HG03460 (cell line): Measurements from ENCODE around the gene NDUFS7.

Experiments used
- ATAC-seq: cut with Tn5 transposase; IDR thresholded peaks from one replicate; pipeline ENCODE4 v1.9.1; 2021; ENCODE audit not compliant: unreplicated experiment

The NDUFS7 gene

GRCh38 chr19:1383312-1384084 is at the start of gene NDUFS7:
Gene NDUFS7, plus strand, starts transcription at chr19:1383907. Its CDS starts 20 bp downstream, at chr19:1383927.
- ATAC-seq = peak; percentile 72

- no peak for ATAC-seq
Observed at GRCh38 chr19:1336079-1336684, 47.5 kb upstream of the NDUFS7 start.

- no peak for ATAC-seq
Observed at GRCh38 chr19:1340681-1341469, 42.8 kb upstream of the NDUFS7 start.

GRCh38 chr19:1343041-1343440 is 40.7 kb upstream of the NDUFS7 start:
- ATAC-seq = no peak

DNA sequence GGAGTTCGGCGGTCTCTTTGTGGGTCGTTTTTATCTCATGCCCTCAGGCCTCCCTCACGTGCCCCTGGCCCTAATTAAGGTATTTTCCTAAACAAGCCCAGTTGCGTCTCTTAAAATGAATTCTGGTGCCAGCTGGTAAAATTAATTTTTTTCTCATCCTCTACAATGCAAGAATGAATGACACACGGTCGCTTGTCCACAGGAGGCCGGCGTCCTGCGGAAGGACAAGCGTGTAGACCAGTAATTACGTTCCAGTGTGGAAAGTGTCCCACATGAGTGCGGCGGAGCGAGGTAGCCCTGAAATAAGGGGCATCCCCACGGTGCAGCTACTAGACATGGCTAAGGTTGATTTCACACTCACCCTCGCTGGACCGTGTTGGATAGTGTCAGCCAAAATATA is 34.5 kb upstream of the NDUFS7 start:
- no peak for ATAC-seq

DNA sequence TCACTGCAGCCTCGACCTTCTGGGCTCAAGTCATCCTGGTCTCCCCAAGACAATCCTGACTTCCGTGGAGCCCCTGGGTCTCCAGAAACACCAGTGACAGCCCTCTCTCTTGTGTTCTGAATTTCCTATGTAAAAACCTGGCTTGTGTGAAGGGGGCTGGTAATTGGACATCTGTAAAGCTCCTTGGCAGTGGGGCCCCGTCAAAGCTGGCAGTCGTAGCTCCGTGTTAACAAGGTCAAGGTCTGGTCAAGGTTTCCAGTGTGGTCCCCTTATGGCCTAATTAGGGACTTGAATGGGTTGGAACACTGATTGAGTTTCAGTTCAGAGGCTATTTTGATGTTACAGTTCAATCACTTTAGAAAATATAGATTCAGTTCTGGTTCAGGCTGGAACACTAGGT is 32.8 kb upstream of the NDUFS7 start:
- ATAC-seq = no peak

DNA sequence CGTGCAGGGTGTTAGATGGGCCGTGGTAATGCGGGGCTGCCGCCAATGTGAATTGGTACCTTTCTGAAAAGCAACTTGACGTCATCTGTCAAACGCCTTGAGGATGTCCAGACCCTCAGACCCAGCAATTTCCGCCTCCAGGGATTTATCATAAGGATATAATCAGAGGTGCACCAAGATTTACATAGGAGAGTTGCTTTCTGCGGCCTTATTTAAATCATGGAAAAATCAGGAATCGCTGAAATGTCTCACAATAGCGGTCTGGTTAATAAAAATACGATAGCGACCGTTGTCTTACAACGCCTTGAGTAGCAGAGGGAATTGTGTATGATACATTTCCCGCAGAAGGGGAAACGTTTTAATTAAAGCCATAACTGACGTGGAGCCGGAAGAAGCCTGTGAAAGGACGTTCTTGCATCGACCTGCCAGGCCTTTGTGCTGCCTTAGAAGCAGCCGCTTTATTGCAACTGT is 32.3 kb upstream of the NDUFS7 start:
- no peak for ATAC-seq

DNA sequence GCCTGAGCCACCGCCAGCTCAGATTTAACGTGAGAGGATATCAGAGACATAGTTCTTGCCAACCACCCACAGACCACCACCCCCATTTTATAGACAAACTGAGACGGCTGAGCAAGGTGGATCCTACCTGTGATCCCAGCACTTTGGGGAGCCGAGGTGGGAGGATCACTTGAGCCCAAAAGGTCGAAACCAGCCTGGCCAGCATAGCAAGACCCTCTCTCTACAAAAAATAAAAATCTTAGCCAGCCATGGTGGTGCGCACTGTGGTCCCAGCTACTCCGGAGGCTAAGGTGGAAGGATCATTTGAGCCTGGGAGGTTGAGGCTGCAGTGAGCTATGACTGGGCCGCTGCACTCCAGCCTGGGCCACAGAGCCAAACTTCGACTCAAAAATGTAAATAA is 30.6 kb upstream of the NDUFS7 start:
- ATAC-seq = no peak

GRCh38 chr19:1354970-1355567 is 28.6 kb upstream of the NDUFS7 start:
- ATAC-seq = peak; percentile 3

- ATAC-seq = no peak
Observed at GRCh38 chr19:1355568-1356507, 27.9 kb upstream of the NDUFS7 start.

DNA sequence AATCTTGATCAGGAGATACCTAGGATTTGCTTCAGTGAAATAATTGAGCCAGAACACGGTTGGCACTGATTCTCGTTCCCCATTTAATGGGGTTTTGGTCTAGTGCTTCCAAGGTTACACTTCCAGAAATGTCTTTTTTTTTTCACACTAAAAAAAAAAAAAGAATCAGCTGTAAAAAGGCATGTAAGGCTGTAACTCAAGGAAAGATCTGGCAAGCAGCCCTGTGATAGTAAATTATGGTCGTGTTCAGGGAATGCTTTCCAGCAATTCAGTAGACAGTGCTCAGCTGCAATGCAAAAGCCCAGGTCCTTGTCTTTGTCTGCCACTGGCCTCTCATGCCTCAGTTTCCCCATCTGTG is 27.2 kb upstream of the NDUFS7 start:
- no peak for ATAC-seq

DNA sequence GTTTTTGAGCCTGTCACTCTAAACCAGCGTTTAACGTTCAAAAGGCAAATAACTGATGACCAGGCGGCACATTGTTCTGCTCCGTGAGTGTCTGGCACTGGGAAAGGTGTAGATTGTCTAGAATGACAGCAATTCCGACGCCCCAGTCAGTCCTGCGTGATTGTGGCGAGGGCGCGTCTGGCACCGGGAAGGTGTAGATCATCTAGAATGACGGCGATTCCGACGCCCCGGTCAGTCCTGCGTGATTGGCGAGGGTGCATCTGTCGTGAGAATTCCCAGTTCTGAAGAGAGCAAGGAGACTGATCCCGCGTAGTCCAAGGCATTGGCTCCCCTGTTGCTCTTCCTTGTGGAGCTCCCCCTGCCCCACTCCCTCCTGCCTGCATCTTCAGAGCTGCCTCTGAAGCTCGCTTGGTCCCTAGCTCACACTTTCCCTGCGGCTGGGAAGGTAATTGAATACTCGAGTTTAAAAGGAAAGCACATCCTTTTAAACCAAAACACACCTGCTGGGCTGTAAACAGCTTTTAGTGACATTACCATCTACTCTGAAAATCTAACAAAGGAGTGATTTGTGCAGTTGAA is 26.1 kb upstream of the NDUFS7 start:
- no peak for ATAC-seq

GRCh38 chr19:1360126-1360817 is 23.4 kb upstream of the NDUFS7 start:
- no peak for ATAC-seq

DNA sequence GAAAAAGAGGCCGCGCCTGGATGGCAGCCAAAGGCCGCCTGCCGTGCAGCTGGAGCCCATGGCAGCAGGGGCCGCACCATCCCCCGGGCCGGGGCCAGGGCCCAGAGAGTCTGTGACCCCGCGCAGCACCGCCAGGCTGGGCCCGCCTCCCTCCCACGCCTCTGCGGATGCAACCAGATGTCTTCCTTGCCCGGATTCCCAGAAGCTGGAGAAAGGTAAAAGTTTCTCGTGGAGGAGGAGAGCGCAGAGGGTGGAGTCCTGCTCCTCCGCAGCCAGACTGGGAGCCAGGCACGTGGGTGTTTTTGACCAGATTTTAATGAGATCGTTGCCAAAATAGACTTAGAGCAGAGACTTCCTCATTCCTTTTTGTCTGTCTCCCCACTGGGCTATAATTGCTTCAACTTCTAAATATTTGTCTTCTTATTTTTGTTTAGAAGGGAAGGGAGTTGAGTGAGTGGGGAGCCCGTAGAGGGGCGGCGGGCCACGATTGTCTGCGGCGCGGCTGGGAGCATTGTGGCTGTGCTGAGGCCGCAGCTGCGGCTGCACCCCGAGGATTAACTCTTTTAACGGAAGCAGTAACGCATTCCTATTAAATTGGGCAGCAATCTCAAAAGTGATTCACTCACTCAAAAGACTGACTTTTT is 22.8 kb upstream of the NDUFS7 start:
- no peak for ATAC-seq

GRCh38 chr19:1361601-1362386 is 21.9 kb upstream of the NDUFS7 start:
- ATAC-seq = no peak

GRCh38 chr19:1362387-1363257 is 21.1 kb upstream of the NDUFS7 start:
- no peak for ATAC-seq

DNA sequence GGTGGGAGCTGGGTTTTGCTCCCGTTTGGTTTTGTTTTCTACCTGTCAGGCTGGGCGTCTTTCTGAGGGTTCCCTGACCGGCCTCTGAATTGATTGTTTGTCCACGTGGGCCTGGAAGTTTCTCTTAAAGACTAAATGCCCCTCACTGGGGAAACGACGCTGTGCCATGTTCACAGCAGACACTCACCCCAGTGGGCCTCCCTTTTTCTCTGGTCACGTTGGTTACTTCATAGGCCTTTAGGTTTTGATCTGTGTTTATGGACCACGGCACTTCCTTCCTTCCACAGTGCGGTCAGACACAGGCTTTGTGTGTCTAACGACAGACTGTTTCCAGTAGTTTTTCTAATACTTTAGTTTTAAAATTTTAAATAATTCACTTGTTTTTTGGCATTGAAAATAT is 20.1 kb upstream of the NDUFS7 start:
- no peak for ATAC-seq
